Epithelial cell of prostate (primary cell): ENCODE data around the gene CGREF1.

Experiments used
- DNase-seq: peaks from one replicate; pipeline ENCODE4 v3.0.0-alpha.2; 2011; ENCODE audit warnings: low read depth, low spot score
- H3K27ac ChIP-seq: fragments of 450-650 bp; 2 replicates; pipeline ENCODE4 v1.5.1; 2017; ENCODE audit warnings: mild to moderate bottlenecking

CGREF1 gene

GRCh38 chr2:27091746-27092695, 26.9 kb downstream of the CGREF1 start:
- no peak for DNase-seq
- no peak overlapping the region for H3K27ac ChIP-seq

- no peak overlapping the region for H3K27ac ChIP-seq
- DNase-seq = no peak
Measured at GRCh38 chr2:27089111-27089954, 29.6 kb downstream of the CGREF1 start.

- no peak for DNase-seq
- H3K27ac ChIP-seq = no peak overlapping the region
Measured at GRCh38 chr2:27088634-27089033, 30.3 kb downstream of the CGREF1 start.

GRCh38 chr2:27087823-27088410, 31.0 kb downstream of the CGREF1 start:
- no peak overlapping the region for H3K27ac ChIP-seq
- DNase-seq = no peak

- H3K27ac ChIP-seq = peak within 1 kb of the TSS; percentile 49
- no peak for DNase-seq
Measured at GRCh38 chr2:27086724-27087593, 32.0 kb downstream of the CGREF1 start, which contains the start of gene KHK. Gene KHK, plus strand, starts transcription at chr2:27086772. Its CDS starts 488 bp downstream, at chr2:27087260.

GRCh38 chr2:27086090-27086723, 32.7 kb downstream of the CGREF1 start:
- peak overlapping the region; percentile 49 for H3K27ac ChIP-seq
- DNase-seq = peak; percentile 10

GRCh38 chr2:27085673-27086089, 33.2 kb downstream of the CGREF1 start:
- no peak for DNase-seq
- H3K27ac ChIP-seq = peak overlapping the region; percentile 49

- H3K27ac ChIP-seq = no peak overlapping the region
Measured at GRCh38 chr2:27085062-27085672, 33.8 kb downstream of the CGREF1 start.

GRCh38 chr2:27084297-27085061, 34.4 kb downstream of the CGREF1 start:
- DNase-seq = no peak
- no peak overlapping the region for H3K27ac ChIP-seq

More at GRCh38 chr2:27085062-27085672, 33.8 kb downstream of the CGREF1 start:
- DNase-seq = no peak

- DNase-seq = no peak
Measured at GRCh38 chr2:27083410-27084296, 35.3 kb downstream of the CGREF1 start.

GRCh38 chr2:27082773-27083409, 36.0 kb downstream of the CGREF1 start:
- H3K27ac ChIP-seq = no peak overlapping the region
- DNase-seq = no peak

More at GRCh38 chr2:27083410-27084296, 35.3 kb downstream of the CGREF1 start:
- H3K27ac ChIP-seq = no peak overlapping the region

- no peak for DNase-seq
- H3K27ac ChIP-seq = peak overlapping the region; percentile 74
Measured at GRCh38 chr2:27081984-27082772, 36.8 kb downstream of the CGREF1 start.

- no peak overlapping the region for H3K27ac ChIP-seq
Measured at GRCh38 chr2:27080603-27080936, 38.4 kb downstream of the CGREF1 start.

GRCh38 chr2:27080140-27080469, 38.8 kb downstream of the CGREF1 start:
- no peak overlapping the region for H3K27ac ChIP-seq
- no peak for DNase-seq

More at GRCh38 chr2:27080603-27080936, 38.4 kb downstream of the CGREF1 start:
- DNase-seq = no peak

GRCh38 chr2:27079233-27080139, 39.4 kb downstream of the CGREF1 start:
- no peak overlapping the region for H3K27ac ChIP-seq
- no peak for DNase-seq
